GM19467 (cell line): ENCODE measurements around the gene GCC1.

Experiments used
- ATAC-seq: cut with Tn5 transposase; IDR thresholded peaks from one replicate; pipeline ENCODE4 v1.9.1; 2021; ENCODE audit warnings: mild to moderate bottlenecking, moderate library complexity; ENCODE audit not compliant: unreplicated experiment

Gene GCC1

DNA sequence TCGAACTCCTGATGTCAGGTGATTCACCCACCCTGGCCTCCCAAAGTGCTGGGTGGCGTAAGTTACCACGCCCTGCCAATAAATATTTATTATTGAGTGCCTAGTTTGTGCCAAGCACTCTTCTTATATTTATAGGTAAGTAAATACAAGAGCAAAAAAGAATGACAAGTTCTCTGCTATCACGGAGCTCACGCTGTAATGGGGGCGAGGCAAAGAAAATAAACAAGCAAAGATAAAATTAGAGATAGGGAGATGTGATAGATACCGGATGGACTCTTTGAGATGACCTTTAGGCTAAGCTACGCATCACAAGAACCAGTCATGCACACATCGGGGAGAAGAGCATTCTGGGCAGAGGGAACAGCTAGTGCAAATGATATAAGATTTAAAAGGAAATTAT is 46.3 kb downstream of the GCC1 start:
- ATAC-seq: no peak

GRCh38 chr7:127536741-127537140 is 48.7 kb downstream of the GCC1 start:
- ATAC-seq: no peak

DNA sequence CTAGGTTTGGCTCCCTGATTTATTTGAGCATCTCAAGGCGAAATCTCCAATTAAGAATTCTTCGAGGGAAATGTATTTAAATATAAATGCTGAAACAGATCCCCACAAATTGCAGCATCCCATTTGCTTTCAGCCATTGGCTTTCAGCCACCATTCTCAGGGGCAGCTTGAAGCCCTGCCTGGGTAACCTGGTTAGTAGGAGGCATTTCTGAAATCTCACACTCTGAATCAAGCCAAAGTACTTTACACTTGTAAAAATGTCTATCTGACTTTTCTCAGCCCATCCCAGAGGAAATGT is 49.1 kb downstream of the GCC1 start:
- no peak for ATAC-seq

GRCh38 chr7:127535546-127536393 is 49.6 kb downstream of the GCC1 start:
- ATAC-seq: no peak

- ATAC-seq: no peak
Measured at GRCh38 chr7:127534636-127535035, 50.8 kb downstream of the GCC1 start.

DNA sequence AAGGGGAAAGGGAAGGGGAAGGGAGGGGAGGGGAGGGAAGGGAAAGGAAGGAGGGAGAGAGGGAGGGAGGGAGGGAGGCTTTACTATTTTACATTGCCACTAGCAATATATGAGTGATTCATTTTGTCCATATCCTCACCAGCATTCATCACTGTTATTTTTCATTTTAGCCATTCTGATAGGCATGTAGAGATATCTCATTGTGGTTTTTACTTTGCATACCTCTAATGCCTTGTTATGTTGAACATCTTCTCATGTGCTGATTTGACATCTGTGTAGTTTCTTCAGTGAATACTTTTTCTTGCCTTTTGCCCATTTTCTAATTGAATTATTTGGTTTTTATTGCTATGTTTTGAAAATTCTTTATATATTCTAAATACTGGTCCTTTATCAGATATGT is 52.7 kb downstream of the GCC1 start:
- no peak for ATAC-seq

DNA sequence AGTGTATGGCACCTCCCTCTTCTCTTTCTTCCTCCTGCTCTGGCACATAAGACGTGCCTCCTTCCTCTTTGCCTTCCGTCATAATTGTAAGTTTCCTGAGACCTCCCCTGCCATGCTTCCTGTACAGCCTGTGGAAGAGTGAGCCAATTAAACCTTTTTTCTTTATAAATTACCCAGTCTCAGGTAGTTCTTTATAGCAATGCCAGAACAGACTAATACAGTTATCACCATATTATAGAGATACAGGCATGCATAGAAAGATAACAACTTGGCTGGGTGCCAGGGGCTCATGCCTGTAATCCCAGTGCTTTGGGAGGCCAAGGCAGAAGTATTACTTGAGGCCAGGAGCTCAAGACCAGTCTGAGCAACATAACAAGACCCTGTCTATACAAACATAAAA is 53.2 kb downstream of the GCC1 start:
- no peak for ATAC-seq
